Measurements from ENCODE around the gene IL4I1.

Gene IL4I1

DNA sequence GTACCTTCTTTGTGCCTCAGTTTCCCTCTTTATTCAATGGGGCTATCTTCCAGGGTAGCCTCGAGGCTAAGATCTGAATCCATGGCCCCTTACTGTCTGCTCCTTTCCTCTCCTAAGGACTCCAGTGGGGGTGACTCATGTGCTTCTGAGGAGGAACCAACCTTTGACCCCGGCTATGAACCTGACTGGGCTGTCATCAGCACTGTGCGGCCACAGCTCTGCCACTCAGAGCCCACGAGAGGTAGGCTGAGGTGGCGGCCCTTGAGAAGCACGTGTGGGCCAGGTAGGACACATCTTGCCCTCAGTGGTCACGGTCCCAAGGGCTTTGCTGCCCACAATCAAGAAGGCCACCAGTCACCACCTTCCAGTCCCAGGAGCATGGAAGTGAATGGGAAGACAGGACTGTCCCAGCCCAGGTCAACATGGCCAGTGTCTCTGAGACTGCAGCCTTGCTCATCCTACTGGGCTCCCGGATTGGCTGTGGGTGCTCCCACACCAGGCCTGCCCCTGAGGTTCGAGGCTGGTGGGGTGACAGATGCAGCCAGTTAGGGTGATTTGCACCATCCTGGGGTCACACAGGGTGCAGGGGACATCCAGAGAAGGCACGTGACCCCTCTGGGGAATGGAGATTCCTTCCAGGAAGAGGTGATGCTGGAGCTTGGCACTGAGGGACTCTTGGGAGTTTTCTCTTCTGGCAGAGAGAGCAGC lies 16.4 kb downstream of the IL4I1 start:
- Histone ChIP-seq H3K4me3 (ENCODE audit: low read depth, low read length) (no peak overlapping the region), H3K27ac (no peak overlapping the region), H3K36me3 (peaks cover 49% of the 10 kb centered on the region), H3K27me3 (ENCODE audit: insufficient read depth, low read depth, severe bottlenecking) (no peaks in the 10 kb centered on the region), H3K9me3 (ENCODE audit: severe bottlenecking) (no peaks in the 10 kb centered on the region)
- TF ChIP-seq, protein P1, sequence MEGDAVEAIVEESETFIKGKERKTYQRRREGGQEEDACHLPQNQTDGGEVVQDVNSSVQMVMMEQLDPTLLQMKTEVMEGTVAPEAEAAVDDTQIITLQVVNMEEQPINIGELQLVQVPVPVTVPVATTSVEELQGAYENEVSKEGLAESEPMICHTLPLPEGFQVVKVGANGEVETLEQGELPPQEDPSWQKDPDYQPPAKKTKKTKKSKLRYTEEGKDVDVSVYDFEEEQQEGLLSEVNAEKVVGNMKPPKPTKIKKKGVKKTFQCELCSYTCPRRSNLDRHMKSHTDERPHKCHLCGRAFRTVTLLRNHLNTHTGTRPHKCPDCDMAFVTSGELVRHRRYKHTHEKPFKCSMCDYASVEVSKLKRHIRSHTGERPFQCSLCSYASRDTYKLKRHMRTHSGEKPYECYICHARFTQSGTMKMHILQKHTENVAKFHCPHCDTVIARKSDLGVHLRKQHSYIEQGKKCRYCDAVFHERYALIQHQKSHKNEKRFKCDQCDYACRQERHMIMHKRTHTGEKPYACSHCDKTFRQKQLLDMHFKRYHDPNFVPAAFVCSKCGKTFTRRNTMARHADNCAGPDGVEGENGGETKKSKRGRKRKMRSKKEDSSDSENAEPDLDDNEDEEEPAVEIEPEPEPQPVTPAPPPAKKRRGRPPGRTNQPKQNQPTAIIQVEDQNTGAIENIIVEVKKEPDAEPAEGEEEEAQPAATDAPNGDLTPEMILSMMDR (IDR thresholded peaks at IDR 0.05; ENCODE audit: low read depth, low read length): no peak
- DNase-seq: no peak

DNA sequence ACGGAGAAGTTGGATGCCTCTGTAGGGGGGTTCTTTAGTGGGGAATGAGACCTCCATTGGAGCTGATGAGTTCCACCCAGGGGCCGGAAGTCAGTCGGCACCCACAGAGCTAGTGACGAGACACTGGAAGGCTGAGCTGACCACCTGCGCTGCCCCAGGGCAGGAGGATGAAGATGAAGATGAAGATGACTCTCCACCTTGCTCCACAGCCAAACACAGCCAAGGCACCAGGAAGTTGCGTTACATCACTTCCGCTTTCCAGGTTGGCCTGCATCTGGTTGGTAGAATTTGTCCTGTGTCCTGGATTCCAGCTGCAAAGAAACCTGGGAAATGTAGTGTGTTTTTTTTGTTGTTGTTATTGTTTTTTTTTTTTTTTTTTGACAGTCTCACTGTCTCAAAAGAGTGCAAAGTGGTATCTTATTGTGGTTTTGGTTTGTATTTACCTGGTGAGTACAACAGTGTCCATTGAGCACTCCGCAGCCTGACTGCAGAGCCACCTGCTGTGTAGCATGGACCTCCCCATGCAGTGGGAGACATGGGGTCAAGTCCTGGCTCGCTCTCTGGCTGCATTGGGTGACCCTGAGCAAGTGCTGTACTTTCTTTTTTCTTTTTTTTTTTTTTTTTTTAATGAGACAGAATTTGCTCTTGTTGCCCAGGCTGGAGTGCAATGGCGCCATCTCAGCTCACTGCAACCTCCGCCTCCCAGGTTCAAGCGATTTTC lies 17.3 kb downstream of the IL4I1 start:
- peaks cover 47% of the 10 kb centered on the region for H3K36me3 ChIP-seq
- H3K27me3 ChIP-seq (ENCODE audit: insufficient read depth, low read depth, severe bottlenecking): no peaks in the 10 kb centered on the region
- DNase-seq: no peak
- no peak overlapping the region for H3K27ac ChIP-seq
- H3K4me3 ChIP-seq (ENCODE audit: low read depth, low read length): no peak overlapping the region
- TF ChIP-seq, protein P1 (IDR thresholded peaks at IDR 0.05; ENCODE audit: low read depth, low read length): no peak
- no peaks in the 10 kb centered on the region for H3K9me3 ChIP-seq (ENCODE audit: severe bottlenecking)

DNA sequence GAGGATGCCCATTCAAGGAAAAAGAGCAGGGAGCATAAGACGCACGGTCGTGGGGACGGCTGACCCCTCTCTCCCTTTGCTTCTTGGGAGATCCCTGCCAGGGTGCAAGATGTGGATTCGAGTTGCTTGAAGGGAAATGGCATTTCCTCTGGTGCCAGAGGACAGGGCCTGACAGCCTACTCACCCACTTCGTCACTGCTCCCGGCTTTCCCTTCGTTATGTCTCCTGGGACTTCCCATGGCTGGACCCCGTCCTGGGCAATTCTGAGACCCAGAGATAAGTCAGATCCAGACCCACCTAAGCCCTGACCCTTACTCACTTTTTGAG lies 18.0 kb downstream of the IL4I1 start:
- Histone ChIP-seq H3K27ac (no peak overlapping the region), H3K4me3 (ENCODE audit: low read depth, low read length) (no peak overlapping the region), H3K27me3 (ENCODE audit: insufficient read depth, low read depth, severe bottlenecking) (no peaks in the 10 kb centered on the region), H3K9me3 (ENCODE audit: severe bottlenecking) (no peaks in the 10 kb centered on the region), H3K36me3 (peaks cover 45% of the 10 kb centered on the region)
- TF ChIP-seq, protein P1 (IDR thresholded peaks at IDR 0.05; ENCODE audit: low read depth, low read length): no peak
- no peak for DNase-seq

DNA sequence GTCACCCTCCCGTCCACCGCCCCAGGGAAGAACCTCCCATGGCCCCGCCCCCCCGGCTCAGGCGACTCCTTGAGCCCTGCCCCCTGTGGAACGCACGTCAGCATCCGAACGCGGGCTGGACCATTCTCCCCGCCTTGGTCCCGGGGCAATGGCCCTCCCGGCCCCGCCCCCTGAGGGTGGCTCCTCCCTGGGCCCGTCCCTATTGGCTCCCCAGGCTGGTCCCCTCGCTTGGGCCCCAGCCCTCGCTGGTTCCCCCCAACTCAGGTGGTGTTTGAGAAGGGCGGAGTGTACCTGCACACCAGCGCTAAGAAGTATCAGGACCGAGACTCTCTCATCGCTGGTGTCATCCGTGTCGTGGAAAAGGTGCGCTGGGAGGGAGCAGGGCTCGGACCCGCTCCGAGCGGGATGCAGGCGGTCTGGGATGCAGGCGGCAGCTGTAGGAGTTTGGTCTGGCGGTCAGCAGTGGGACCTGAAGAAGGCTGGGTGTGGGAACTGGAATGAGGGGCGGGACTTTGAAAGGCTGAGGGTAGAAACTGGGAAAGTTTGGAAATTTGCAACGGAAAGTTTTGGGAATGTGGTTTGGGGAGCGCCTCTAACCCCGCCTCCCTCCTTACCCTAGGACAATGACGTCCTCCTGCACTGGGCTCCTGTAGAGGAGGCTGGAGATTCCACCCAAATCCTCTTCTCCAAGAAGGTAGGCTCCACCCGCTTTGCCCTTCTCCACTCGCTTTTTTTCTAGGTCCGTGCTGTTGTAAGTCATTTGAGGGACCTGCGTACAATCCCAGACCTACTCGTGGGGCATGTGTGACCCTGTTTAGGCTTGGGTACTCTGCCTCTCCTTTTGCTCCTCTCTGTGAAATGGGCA lies 18.6 kb downstream of the IL4I1 start:
- peak overlapping the region; percentile 78 for H3K4me3 ChIP-seq (ENCODE audit: low read depth, low read length)
- H3K27me3 ChIP-seq (ENCODE audit: insufficient read depth, low read depth, severe bottlenecking): no peaks in the 10 kb centered on the region
- H3K36me3 ChIP-seq: peaks cover 39% of the 10 kb centered on the region
- peak overlapping the region; percentile 96 for H3K27ac ChIP-seq
- TF ChIP-seq, protein P1 (IDR thresholded peaks at IDR 0.05; ENCODE audit: low read depth, low read length): no peak
- DNase-seq: peak; percentile 98
- H3K9me3 ChIP-seq (ENCODE audit: severe bottlenecking): no peaks in the 10 kb centered on the region

DNA sequence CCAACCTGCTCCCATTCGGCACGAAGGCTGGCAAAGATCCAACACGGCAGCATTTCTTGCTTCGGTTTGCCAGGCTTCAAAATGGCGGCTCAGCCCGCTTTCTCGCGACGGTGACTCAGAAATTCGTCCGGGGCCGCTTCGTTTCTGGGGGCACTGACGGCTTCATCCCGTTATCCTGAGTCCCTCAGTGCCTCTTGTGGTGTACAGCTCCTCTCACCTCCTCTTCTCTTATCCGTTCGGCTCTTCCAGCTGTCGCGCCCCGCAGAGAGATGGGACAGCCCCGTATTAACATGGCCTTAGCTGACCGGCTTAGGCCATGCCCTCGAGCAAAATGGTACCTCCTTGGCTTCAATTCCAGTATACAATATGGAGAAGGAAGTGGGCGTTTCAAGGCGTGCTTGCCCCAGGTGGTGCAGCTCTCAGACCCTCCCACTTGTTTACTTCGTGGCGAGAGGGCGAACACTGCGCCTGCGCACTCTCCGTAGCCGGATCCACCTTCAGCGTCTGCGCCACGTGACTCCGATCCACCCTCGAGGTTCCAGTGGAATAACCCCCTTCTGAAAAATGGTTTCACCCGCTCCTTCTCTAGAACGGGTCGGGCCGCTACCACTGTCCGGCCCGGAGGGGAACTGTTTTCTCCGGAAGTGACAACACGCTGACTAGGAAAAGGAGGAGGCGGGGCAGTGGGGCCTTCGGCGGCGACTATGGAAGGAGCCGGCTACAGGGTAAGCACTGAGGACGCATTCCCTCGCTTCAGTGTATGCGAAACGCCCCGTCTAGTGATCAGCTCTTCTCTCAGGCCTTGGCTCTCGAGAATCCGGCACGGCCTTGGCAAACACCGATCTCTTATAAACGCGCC lies 19.4 kb downstream of the IL4I1 start, which contains the start of the genes AKT1S1 and TBC1D17:
AKT1S1 (minus strand) TSS at position 336 of the 859 bp plus-strand sequence. CDS start 4,060 bp downstream, outside the sequence.
TBC1D17 (plus strand) TSS at position 683 of the 859 bp plus-strand sequence; CDS start at position 705, 22 bp downstream.
- no peaks in the 10 kb centered on the region for H3K27me3 ChIP-seq (ENCODE audit: insufficient read depth, low read depth, severe bottlenecking)
- H3K4me3 ChIP-seq (ENCODE audit: low read depth, low read length): peak within 1 kb of the TSS; percentile 78
- DNase-seq: peak; percentile 98
- no peaks in the 10 kb centered on the region for H3K9me3 ChIP-seq (ENCODE audit: severe bottlenecking)
- TF ChIP-seq, protein P1 (IDR thresholded peaks at IDR 0.05; ENCODE audit: low read depth, low read length): no peak
- H3K27ac ChIP-seq: peak within 1 kb of the TSS; percentile 96
- H3K36me3 ChIP-seq: peaks cover 31% of the 10 kb centered on the region
